ENCODE data around the gene MAP1LC3B2. TPM values are rescaled to one million over a fixed set of nuclear protein-coding genes. Genes with fewer than 3 reads are reported as not detected.

The MAP1LC3B2 gene
- total and polyA plus RNA-seq, 10 of the 15 experiments (the other 5 are each of a cell fraction or from before 2014, with no cell fraction given): 0.23 to 2.7 (median 0.72) TPM; not detected in 3

DNA sequence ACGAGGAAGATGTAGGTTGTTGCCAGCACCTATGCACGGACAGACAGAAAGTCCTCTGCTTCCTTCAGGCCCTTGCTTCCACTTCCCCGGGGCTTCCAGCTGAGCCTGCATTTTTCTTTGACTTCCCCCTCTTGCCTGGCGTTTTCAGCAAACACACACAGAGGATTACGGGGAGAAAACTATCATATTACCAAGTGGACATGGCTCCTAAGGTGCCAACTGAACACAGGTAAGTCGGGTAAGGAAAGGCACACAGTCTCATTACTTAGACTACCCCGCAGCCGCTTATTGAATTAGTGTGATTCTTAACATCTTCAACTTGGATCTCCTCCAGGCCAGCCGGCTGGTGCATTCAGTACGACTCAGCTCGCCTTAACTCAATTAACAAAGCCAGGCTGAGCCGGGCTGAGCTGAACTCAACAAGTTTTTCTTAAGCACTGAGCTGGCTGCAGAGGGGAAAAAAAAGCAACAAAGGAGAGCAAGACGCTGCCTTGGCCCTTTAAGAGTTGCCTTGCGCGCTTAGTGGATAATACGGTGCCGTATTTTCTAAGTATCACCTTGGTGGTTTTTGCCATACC lies 19.2 kb upstream of the MAP1LC3B2 start:
- Histone ChIP-seq H3K27ac (ENCODE audit: control insufficient read depth, insufficient read depth) (no peak overlapping the region), H3K9ac (ENCODE audit: control insufficient read depth, insufficient read depth, low read length) (no peak overlapping the region), H3K36me3 (ENCODE audit: control insufficient read depth in 2 of 2, insufficient read depth in 2 of 2, low read length in 1 of 2) (no peaks in the 10 kb centered on the region), H3K27me3 (replicated peaks in 1 of 2; ENCODE audit: control insufficient read depth in 2 of 2, insufficient read depth in 2 of 2, low read length in 1 of 2) (no peaks in the 10 kb centered on the region), H2AFZ (ENCODE audit: control insufficient read depth, low read depth, low read length) (no peak overlapping the region), H3K79me2 (ENCODE audit: control insufficient read depth, insufficient read depth, low read length) (no peaks in the 10 kb centered on the region), H3K4me1 (ENCODE audit: control insufficient read depth, insufficient read depth, low read length) (peaks cover 34% of the 10 kb centered on the region), H3K4me2 (ENCODE audit: control insufficient read depth, insufficient read depth) (no peak overlapping the region), H3K9me3 (replicated peaks; ENCODE audit: control insufficient read depth, insufficient read depth, low read length) (no peaks in the 10 kb centered on the region; the same call in 1 of the 3 replicates), H3K4me3 (no peak overlapping the region), H4K20me1 (ENCODE audit: control insufficient read depth, insufficient read depth) (no peaks in the 10 kb centered on the region)
- ATAC-seq (no peak), FAIRE-seq (no peak), DNase-seq (ENCODE audit: low read depth, low spot score) (no peak)
- in situ Hi-C loops (cut with MboI) (no loop called here), intact Hi-C loops (cut with micrococcal nuclease; ENCODE audit: unreplicated experiment) (loop anchor here (2.0 kb wide), 2 partner anchors 137 to 203 kb away; no protein-coding TSS in a partner anchor)
- TF ChIP-seq RCOR1 (conservative IDR thresholded peaks at IDR 0.05; ENCODE audit: low read depth, low read length) (no peak), HDGF (IDR thresholded peaks at IDR 0.05) (no peak), ASH2L (IDR thresholded peaks at IDR 0.05; ENCODE audit: borderline replicate concordance, low read depth) (no peak), KDM1A (IDR thresholded peaks at IDR 0.05; ENCODE audit: borderline replicate concordance) (no peak)
- RAD21 ChIA-PET (ENCODE audit: unreplicated experiment): interaction anchor here (1.0 to 5.6 kb wide), 2 partner anchors 20 to 134 kb away, joined by 3 to 64 read pairs; partner anchors contain the start of gene MAP1LC3B2
- CTCF ChIA-PET: interaction anchor here (0.7 kb wide), 1 partner anchor 11 kb away, joined by 3 read pairs; no protein-coding TSS in a partner anchor
- SMC1A ChIA-PET (ENCODE audit: uncharacterized antibody, unreplicated experiment): interaction anchor here (1.2 to 7.9 kb wide), 4 partner anchors 9 to 20 kb away, joined by 3 to 106 read pairs (median 10); partner anchors contain the start of gene MAP1LC3B2
- BruUV-seq (replicated peaks): no TSS peak
- WGBS (ENCODE audit: insufficient coverage, insufficient replicate concordance, low lambda C conversion rate, missing lambda C conversion rate): 71% methylated on average over 17 of the region's 17 CpGs
- POLR2A ChIA-PET: interaction anchor here (0.8 to 5.9 kb wide), 2 partner anchors 20 to 118 kb away, joined by 3 to 47 read pairs; partner anchors contain the start of gene MAP1LC3B2

DNA sequence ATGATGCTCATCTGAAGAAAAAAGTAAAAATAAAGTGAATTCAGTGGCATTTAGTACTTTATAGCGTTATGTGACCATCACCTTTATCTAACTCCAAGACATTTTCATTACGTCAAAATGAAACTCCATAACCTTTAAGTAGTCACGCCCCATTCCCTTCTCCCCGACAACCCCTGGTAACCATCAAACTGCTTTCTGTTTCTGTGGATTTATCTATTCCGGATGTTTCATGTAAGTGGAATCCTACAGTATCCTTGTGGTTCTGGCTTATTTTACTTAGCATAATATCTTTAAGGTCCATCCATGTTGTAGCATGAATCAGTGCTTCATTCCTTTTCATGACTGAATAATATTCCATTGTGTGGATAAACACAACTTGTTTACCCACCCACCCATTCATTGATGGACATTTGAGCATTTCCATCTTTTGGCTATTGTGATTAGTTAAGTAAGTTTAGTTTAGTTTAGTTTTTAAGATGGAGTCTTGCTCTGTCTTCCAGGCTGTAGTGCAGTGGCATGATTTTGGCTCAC lies 18.5 kb upstream of the MAP1LC3B2 start:
- in situ Hi-C loops (cut with MboI): no loop called here
- Histone ChIP-seq H3K9ac (ENCODE audit: control insufficient read depth, insufficient read depth, low read length) (no peak overlapping the region), H3K27me3 (replicated peaks in 1 of 2; ENCODE audit: control insufficient read depth in 2 of 2, insufficient read depth in 2 of 2, low read length in 1 of 2) (no peaks in the 10 kb centered on the region), H3K9me3 (replicated peaks; ENCODE audit: control insufficient read depth, insufficient read depth, low read length) (no peaks in the 10 kb centered on the region; the same call in 1 of the 3 replicates), H3K27ac (ENCODE audit: control insufficient read depth, insufficient read depth) (no peak overlapping the region), H3K4me2 (ENCODE audit: control insufficient read depth, insufficient read depth) (no peak overlapping the region), H3K36me3 (ENCODE audit: control insufficient read depth in 2 of 2, insufficient read depth in 2 of 2, low read length in 1 of 2) (no peaks in the 10 kb centered on the region), H4K20me1 (ENCODE audit: control insufficient read depth, insufficient read depth) (no peaks in the 10 kb centered on the region), H2AFZ (ENCODE audit: control insufficient read depth, low read depth, low read length) (no peak overlapping the region), H3K4me3 (no peak overlapping the region), H3K79me2 (ENCODE audit: control insufficient read depth, insufficient read depth, low read length) (no peaks in the 10 kb centered on the region), H3K4me1 (ENCODE audit: control insufficient read depth, insufficient read depth, low read length) (peaks cover 34% of the 10 kb centered on the region)
- ATAC-seq (no peak), DNase-seq (ENCODE audit: low read depth, low spot score) (no peak), FAIRE-seq (no peak)
- no TSS peak for BruUV-seq (replicated peaks)
- ChIA-PET RAD21 (ENCODE audit: unreplicated experiment) (interaction anchor here (5.6 kb wide), 1 partner anchor 19 kb away, joined by 64 read pairs; the partner anchor contains the start of gene MAP1LC3B2), POLR2A (no interaction called here), SMC1A (ENCODE audit: uncharacterized antibody, unreplicated experiment) (interaction anchor here (7.9 kb wide), 1 partner anchor 20 kb away, joined by 106 read pairs; the partner anchor contains the start of gene MAP1LC3B2), CTCF (interaction anchor here (0.6 kb wide), 1 partner anchor 60 kb away, joined by 3 read pairs; no protein-coding TSS in a partner anchor)
- 68% methylated on average over 5 of the region's 5 CpGs for WGBS (ENCODE audit: insufficient coverage, insufficient replicate concordance, low lambda C conversion rate, missing lambda C conversion rate)
- no peak for TF ChIP-seq ZSCAN29 (IDR thresholded peaks at IDR 0.05)
- intact Hi-C loops (cut with micrococcal nuclease; ENCODE audit: unreplicated experiment): no loop called here
